SK-N-SH (cell line): ENCODE data around the gene NBEAL2. TPM values are rescaled to one million over a fixed set of nuclear protein-coding genes. Genes with fewer than 3 reads are reported as not detected.

Experiments used
- CTCF ChIA-PET: fragments of 300-600, 350-600 bp; formaldehyde crosslinking; extraction: SDS; loops from one replicate; lab custom pipeline; 2021; lab: Yijun Ruan, JAX
- POLR2A ChIA-PET: fragments of 350-600 bp; sonication (Branson Sonifier 250); formaldehyde crosslinking; extraction: SDS; loops from one replicate; lab custom pipeline; 2020; ENCODE audit warnings: antibody characterized with exemption, inconsistent platforms; lab: Yijun Ruan, JAX
- DNase-seq: peaks from one replicate; pipeline ENCODE4 v3.0.0; 2012
- H2AFZ ChIP-seq: fragments of 200-600 bp; sonication (generic); 2 replicates; pipeline ENCODE4 v1.8.1; 2016; ENCODE audit warnings: antibody characterized with exemption, mild to moderate bottlenecking, low read depth
- H3F3A ChIP-seq: fragments of 200-600 bp; sonication (generic); replicated peaks from 2 replicates; pipeline ENCODE3; 2016; ENCODE audit warnings: antibody characterized with exemption, mild to moderate bottlenecking; ENCODE audit not compliant: insufficient read depth
- H3K27ac ChIP-seq, 2 experiments: fragments of 200-500 bp in 1 of 2; fragments of 200-600 bp in 1 of 2; sonication (Bioruptor generic) in 1 of 2; sonication (generic), shearing (Covaris generic) in 1 of 2; 2 replicates each; pipeline versions ENCODE4 v1.5.1 to v1.6.1; 2014 to 2016; ENCODE audit warnings: low read depth in 2 of 2, inconsistent platforms in 1 of 2, low read length in 1 of 2, mild to moderate bottlenecking in 1 of 2, mixed read lengths in 1 of 2
- H3K27me3 ChIP-seq: fragments of 200-600 bp; sonication (generic), shearing (Covaris generic); 2 replicates; pipeline ENCODE4 v1.6.1; 2016; ENCODE audit warnings: mixed run types; ENCODE audit not compliant: insufficient read depth
- H3K36me3 ChIP-seq, 2 experiments: fragments of 200-500 bp in 1 of 2; fragments of 200-600 bp in 1 of 2; sonication (Bioruptor generic) in 1 of 2; sonication (generic) in 1 of 2; replicated peaks in 1 of 2; 2 replicates each; pipeline versions ENCODE3 to v1.5.1; 2014 to 2016; ENCODE audit warnings: low read length in 1 of 2, mild to moderate bottlenecking in 1 of 2; ENCODE audit not compliant: insufficient read depth in 2 of 2, control insufficient read depth in 1 of 2
- H3K4me1 ChIP-seq, 2 experiments: fragments of 200-500 bp in 1 of 2; fragments of 200-600 bp in 1 of 2; sonication (Bioruptor generic) in 1 of 2; sonication (generic), shearing (Covaris generic) in 1 of 2; 2 replicates each; pipeline versions ENCODE4 v1.5.1 to v1.6.1; 2014 to 2016; ENCODE audit warnings: low read depth in 1 of 2, low read length in 1 of 2, mixed run types in 1 of 2; ENCODE audit not compliant: insufficient read depth in 2 of 2, control insufficient read depth in 1 of 2
- H3K4me2 ChIP-seq: fragments of 200-600 bp; sonication (generic), shearing (Covaris generic); 2 replicates; pipeline ENCODE4 v1.6.1; 2017; ENCODE audit warnings: mixed run types
- H3K4me3 ChIP-seq, 2 experiments: fragments of 200-500 bp in 1 of 2; fragments of 200-600 bp in 1 of 2; sonication (Bioruptor generic) in 1 of 2; sonication (generic), shearing (Covaris generic) in 1 of 2; 2 replicates each; pipeline versions ENCODE4 v1.5.1 to v1.8.1; 2014 to 2016; ENCODE audit warnings: low read depth in 2 of 2, inconsistent platforms in 1 of 2, low read length in 1 of 2, mild to moderate bottlenecking in 1 of 2, mixed read lengths in 1 of 2, moderate library complexity in 1 of 2
- H3K79me2 ChIP-seq: fragments of 200-600 bp; sonication (generic); 2 replicates; pipeline ENCODE4 v1.8.1; 2017; ENCODE audit warnings: mild to moderate bottlenecking; ENCODE audit not compliant: insufficient read depth
- H3K9ac ChIP-seq: fragments of 200-600 bp; sonication (generic); 2 replicates; pipeline ENCODE4 v1.6.1; 2017; ENCODE audit warnings: mixed run types
- H3K9me2 ChIP-seq: fragments of 200-600 bp; sonication (generic); 2 replicates; pipeline ENCODE4 v1.6.1; 2017; ENCODE audit warnings: mixed run types
- H3K9me3 ChIP-seq: fragments of 200-600 bp; sonication (generic); 2 replicates; pipeline ENCODE4 v1.6.1; 2017; ENCODE audit warnings: mixed run types, mild to moderate bottlenecking, moderate library complexity
- H4K20me1 ChIP-seq: fragments of 200-600 bp; sonication (generic); 2 replicates; pipeline ENCODE4 v1.6.1; 2017; ENCODE audit warnings: mild to moderate bottlenecking, mixed run types; ENCODE audit not compliant: insufficient read depth
- CHD2 ChIP-seq: fragments of 150-350 bp; IDR thresholded peaks from 2 replicates; pipeline ENCODE4 v1.6.1; 2018; ENCODE audit warnings: low read length; ENCODE audit not compliant: partially characterized antibody
- EZH2phosphoT487 ChIP-seq: fragments of 200-600 bp; sonication (generic); IDR thresholded peaks from 2 replicates; pipeline ENCODE4 v1.6.1; 2017; ENCODE audit warnings: low read depth, mixed run types, mild to moderate bottlenecking, antibody characterized with exemption, moderate library complexity, borderline replicate concordance
- FOXJ3 ChIP-seq: sonication (generic); formaldehyde crosslinking; IDR thresholded peaks from 2 replicates; pipeline ENCODE4 v1.5.1; 2020; ENCODE audit warnings: mild to moderate bottlenecking, missing genetic modification reagents
- GATA2 ChIP-seq: sonication (generic); formaldehyde crosslinking; IDR thresholded peaks from 2 replicates; pipeline ENCODE4 v1.5.0; 2020; ENCODE audit warnings: mild to moderate bottlenecking, missing genetic modification reagents
- NFIC ChIP-seq: IDR thresholded peaks from 2 replicates; pipeline ENCODE4 v1.4.0; 2012; ENCODE audit warnings: borderline replicate concordance
- SMC3 ChIP-seq: IDR thresholded peaks from 2 replicates; pipeline ENCODE4 v1.6.1; 2012; ENCODE audit warnings: low read depth, low read length, improper control_type of control experiment
- TAF1 ChIP-seq: IDR thresholded peaks from 2 replicates; pipeline ENCODE4 v1.6.1; 2012; ENCODE audit warnings: low read depth, mild to moderate bottlenecking, low read length, moderate library complexity, borderline replicate concordance
- WGBS: methylation state at CpG from one replicate; pipeline ENCODE4 v1.1.6; 2017; ENCODE audit warnings: low lambda C conversion rate; 5-methylcytosine and 5-hydroxymethylcytosine counted together
- polyA plus RNA-seq, 3 experiments: library from polyadenylated mRNA; depleted of rRNA; stranded (reverse); fragments of >200 nt; gene quantifications; 2 replicates each; pipeline ENCODE4 v1.2.3, GENCODE V29; 2012
- TF ChIP-seq, protein P1 (sequence below): IDR thresholded peaks from 2 replicates; pipeline ENCODE4 v1.4.0; 2012; ENCODE audit warnings: low read depth, borderline replicate concordance

NBEAL2 gene
- polyA plus RNA-seq, 1 of the 3 experiments (the other 2 are of a cell fraction), result 20.3 TPM

DNA sequence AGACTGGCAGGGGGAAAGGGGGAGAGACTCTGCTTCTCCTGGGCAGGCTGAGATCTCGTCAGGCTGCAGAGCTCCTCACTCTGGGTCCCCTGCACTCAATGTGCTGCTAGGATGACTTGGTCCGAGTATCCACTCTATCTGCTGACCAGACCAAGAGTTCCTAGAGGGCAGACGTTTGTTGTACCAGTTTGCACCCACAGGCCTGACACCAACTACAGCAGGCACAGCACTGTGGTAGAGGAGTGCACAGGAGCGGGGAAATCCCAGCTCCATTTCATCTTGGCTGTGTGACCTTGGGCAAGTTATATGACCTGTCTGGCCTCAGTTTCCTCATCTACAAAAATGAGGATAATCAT lies 31.9 kb upstream of the NBEAL2 start:
- Histone ChIP-seq H3K27me3 (no peaks in the 10 kb centered on the region), H3K4me3 (no peak overlapping the region), H3K9ac (peak overlapping the region; percentile 12; the same call in 1 of the 2 replicates), H3K9me2 (no peaks in the 10 kb centered on the region), H2AFZ (no peak overlapping the region), H3K4me1 (peaks cover 25 to 42% of the 10 kb centered on the region in 2 experiments), H3K79me2 (peaks cover 97% of the 10 kb centered on the region), H3K9me3 (no peaks in the 10 kb centered on the region), H4K20me1 (peaks cover 87% of the 10 kb centered on the region), H3K4me2 (peak overlapping the region; percentile 73), H3K27ac (peak overlapping the region; percentile 71 to 87), H3K36me3 (peaks cover 0 to 10% of the 10 kb centered on the region in 2 experiments), H3F3A (peaks cover 15% of the 10 kb centered on the region)
- POLR2A ChIA-PET, result interaction anchor here (1.8 kb wide), 1 partner anchor 29 kb away, joined by 6 read pairs; the partner anchor contains the start of gene CCDC12
- DNase-seq, result no peak
- CTCF ChIA-PET, result interaction anchor here (1.3 to 2.7 kb wide), 3 partner anchors 13 to 24 kb away, joined by 5 to 11 read pairs (median 10); no protein-coding TSS in a partner anchor
- no peak for TF ChIP-seq TAF1
- TF ChIP-seq, protein P1, sequence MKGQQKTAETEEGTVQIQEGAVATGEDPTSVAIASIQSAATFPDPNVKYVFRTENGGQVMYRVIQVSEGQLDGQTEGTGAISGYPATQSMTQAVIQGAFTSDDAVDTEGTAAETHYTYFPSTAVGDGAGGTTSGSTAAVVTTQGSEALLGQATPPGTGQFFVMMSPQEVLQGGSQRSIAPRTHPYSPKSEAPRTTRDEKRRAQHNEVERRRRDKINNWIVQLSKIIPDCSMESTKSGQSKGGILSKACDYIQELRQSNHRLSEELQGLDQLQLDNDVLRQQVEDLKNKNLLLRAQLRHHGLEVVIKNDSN, result no peak
- TF ChIP-seq FOXJ3 (CRISPR knock-in tag), result no peak
- TF ChIP-seq GATA2 (CRISPR knock-in tag), result no peak
- TF ChIP-seq EZH2phosphoT487, result no peak
- TF ChIP-seq SMC3, result no peak
- no peak for TF ChIP-seq NFIC
- WGBS, result 27% methylated on average over 4 of the region's 4 CpGs

DNA sequence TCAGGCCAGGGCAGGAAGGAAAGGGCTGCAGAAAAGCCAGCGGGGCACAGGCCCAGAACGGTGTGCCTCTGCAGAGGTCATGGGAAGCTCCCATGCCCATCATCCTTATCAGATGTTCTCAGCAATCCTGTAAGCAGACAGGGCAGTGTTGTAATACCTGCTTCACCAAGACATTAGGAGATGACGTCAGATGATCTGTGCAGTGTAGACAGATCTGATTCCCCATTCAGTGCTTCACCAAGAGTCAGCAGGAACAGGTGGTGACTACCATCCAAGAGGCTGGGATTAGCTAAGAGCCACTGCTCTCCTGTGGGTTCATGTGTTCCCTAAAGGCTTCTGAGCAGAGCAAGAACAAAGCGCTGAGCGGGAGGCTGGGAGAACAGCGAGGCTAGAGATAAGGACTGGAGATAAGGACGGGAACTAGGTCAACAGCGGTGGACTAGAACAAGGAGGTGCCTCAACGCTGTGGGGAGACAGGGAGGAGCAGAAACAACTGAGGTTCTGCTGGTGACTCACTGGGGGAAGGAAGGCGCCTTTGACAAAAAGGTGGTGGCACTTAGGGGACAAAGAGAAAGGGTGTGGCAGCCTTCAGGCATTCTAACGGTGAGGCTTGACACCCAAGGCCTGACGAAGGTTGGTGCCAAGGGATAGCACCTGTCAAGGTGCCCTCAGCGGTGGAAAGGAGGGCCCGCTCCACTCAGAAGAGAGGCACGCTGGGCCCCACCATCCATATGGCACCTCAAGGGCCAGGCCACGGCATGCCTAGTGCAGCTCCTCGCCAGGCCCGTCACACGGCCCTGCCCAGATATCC lies 31.3 kb upstream of the NBEAL2 start:
- peak overlapping the region; percentile 73 for H3K4me2 ChIP-seq
- no peaks in the 10 kb centered on the region for H3K27me3 ChIP-seq
- peak overlapping the region; percentile 71 to 87 for H3K27ac ChIP-seq
- peak overlapping the region; percentile 12; the same call in 1 of the 2 replicates for H3K9ac ChIP-seq
- peaks cover 97% of the 10 kb centered on the region for H3K79me2 ChIP-seq
- no peak overlapping the region for H2AFZ ChIP-seq
- H3K4me3 ChIP-seq, result no peak overlapping the region
- H3K36me3 ChIP-seq, result peaks cover 0 to 10% of the 10 kb centered on the region in 2 experiments
- 35% methylated on average over 13 of the region's 19 CpGs for WGBS
- H3F3A ChIP-seq, result peaks cover 15% of the 10 kb centered on the region
- TF ChIP-seq SMC3 (peak; percentile 3; the same call in 1 of the 2 replicates), GATA2 (CRISPR knock-in tag) (peak; percentile 78), FOXJ3 (CRISPR knock-in tag) (0 out of 2 replicates have a peak, but pooled peaks have one; percentile 3), CHD2 (no peak)
- ChIA-PET POLR2A (interaction anchor here (0.6 to 1.8 kb wide), 2 partner anchors 28 to 344 kb away, joined by 3 to 6 read pairs; partner anchors contain the start of gene CCDC12), CTCF (interaction anchor here (1.5 to 2.7 kb wide), 3 partner anchors 13 to 103 kb away, joined by 3 to 11 read pairs (median 10); no protein-coding TSS in a partner anchor)
- H3K9me2 ChIP-seq, result no peaks in the 10 kb centered on the region
- H4K20me1 ChIP-seq, result peaks cover 87% of the 10 kb centered on the region
- no peaks in the 10 kb centered on the region for H3K9me3 ChIP-seq
- peak; percentile 53 for DNase-seq
- H3K4me1 ChIP-seq, result peaks cover 25 to 47% of the 10 kb centered on the region in 2 experiments
